ENCODE results near the gene MAP1B.

The MAP1B gene

DNA sequence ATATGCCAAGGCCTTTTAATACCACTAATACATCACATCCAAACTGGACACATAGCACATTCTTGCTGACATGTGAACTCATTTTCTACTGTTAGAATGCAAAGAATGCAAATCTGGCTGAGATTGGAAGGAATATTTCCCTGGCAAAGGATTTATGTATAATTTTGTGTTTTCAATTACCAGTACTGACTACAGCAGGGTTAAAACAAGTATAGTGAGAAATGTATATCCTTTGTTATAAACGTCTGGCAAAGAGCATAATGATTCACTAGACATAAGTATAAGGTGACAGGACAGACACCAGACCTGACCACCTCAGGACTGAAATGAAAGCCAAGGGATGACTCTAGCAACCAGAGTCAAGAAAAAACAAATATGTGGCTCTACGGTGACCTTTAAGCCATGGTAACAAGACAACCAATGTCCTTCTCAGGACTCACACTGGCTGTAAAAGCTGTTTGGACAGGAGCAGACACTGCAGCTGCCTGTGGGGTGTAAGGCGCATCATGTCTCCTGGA is 117.7 kb downstream of the MAP1B start:
- no peak for DNase-seq (ENCODE audit: low read depth in 2 of 2)

DNA sequence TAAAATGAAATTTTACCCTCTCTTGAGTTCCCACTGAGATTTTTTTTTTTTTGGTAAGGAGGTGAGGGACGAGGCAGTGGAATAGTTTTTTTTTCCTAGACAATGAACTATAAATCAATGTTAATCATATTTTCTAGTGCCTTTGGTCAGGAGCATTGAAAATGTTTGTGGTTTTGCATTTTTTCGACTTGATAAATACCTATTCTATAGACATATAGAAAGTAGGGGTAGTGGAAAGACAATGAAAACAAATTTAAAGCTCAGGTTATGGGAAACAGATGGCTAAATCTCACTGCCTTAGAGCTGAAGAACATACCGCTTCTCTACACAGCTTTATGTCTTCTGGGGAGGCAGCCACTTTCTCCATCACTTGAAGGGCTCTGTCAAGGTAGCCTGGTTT is 118.5 kb downstream of the MAP1B start:
- no peak for DNase-seq (ENCODE audit: low read depth in 2 of 2)

DNA sequence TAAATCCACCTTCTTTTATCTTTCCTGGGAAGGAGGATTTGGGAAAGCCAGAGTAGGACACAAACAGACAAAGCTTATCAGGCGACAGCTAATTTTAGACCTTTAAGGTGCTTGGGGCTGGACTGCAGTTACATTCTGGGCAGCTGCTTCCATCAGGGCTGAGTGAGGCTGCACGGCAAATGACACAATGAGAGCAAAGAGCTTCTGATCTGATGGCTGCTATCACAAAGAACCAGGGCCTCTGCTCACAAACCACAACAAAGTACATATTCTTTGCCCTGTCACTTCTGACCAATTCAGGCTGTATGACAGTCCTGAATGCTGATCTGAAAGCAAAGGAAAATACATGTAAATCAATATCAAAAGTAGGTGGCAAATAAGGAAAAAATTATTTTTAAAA is 119.7 kb downstream of the MAP1B start:
- no peak for DNase-seq (ENCODE audit: low read depth in 2 of 2)

DNA sequence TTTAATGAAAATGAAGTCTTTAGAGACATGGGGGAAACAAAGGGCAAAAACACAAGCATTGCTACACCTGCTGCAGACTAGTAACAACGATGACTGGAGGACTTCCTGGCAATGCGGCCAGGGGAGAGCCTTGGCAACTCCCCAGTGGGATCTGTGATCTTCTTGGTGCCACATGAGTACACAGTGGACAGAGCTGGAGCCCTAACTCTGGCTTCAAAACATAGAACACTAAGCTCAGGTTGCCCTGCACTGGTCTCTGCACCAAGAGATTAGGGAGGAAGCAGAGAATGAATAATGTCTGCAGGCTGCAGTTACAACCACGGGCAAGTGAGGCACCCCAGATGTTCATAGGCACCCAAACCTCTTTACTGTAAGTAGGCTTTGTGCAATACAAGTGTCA is 121.7 kb downstream of the MAP1B start:
- DNase-seq (ENCODE audit: low read depth in 2 of 2): no peak

DNA sequence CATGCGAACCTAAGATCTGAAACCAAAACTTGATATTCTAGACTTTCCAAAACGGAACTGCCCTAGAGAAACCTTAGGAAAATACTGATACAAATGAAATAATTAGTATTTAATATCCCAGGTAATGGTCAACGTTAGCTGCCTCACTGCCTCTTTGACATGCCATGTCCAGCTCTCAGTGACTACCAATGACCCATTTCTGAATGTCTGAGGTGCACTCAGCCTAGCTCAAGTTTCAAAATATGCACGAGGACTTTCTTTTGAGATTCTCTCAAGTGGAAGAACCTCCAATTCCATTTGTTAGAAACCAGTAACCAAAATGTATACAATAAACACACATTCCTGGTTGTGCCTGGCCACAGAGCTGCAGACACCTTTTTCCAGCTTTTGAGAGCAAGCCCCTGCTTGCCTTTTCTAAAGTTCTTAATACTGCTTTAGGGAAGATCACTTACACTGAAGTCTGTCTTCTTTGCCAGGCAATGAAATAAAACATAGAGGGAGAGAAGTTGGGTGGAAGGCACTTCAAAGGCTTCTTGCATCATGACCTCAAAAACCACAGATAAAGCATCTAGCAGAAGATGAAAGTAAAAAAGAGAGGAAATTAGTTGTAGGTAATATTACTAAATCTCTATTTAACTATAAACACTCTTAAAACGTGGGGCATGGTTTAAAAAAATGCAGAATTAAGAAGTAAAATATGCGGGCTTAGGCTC is 124.9 kb downstream of the MAP1B start:
- DNase-seq (ENCODE audit: low read depth in 2 of 2): no peak

GRCh38 chr5:72232838-72233237 is 125.6 kb downstream of the MAP1B start:
- DNase-seq (ENCODE audit: low read depth in 2 of 2): no peak

- DNase-seq (ENCODE audit: low read depth in 2 of 2): no peak
These were observed 126.6 kb downstream of the MAP1B start for GRCh38 chr5:72233835-72234234.

DNA sequence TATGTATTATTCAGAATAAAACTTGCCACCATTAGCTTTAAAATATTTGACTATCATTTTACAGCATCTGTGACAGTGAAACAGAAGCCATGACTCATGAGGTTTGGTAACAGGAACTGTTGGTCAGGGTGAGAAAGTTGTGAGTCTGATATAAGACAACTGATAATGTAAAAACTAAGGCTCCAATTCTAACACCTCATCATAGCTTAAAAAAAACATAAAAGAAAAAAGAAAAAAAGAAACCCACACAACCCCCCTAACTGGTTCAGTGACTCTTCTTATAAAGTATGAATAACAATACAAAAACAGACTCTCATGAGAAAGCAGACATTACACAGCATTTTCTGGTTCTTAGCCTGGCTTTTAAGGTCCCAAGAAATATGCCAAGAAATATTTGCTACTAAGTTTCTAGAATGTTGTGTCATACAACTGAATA is 127.0 kb downstream of the MAP1B start:
- DNase-seq (ENCODE audit: low read depth in 2 of 2): no peak

- DNase-seq (ENCODE audit: low read depth in 2 of 2): no peak
These were observed 127.6 kb downstream of the MAP1B start for GRCh38 chr5:72234868-72235267.

GRCh38 chr5:72235725-72236124 is 128.4 kb downstream of the MAP1B start:
- no peak for DNase-seq (ENCODE audit: low read depth in 2 of 2)

DNA sequence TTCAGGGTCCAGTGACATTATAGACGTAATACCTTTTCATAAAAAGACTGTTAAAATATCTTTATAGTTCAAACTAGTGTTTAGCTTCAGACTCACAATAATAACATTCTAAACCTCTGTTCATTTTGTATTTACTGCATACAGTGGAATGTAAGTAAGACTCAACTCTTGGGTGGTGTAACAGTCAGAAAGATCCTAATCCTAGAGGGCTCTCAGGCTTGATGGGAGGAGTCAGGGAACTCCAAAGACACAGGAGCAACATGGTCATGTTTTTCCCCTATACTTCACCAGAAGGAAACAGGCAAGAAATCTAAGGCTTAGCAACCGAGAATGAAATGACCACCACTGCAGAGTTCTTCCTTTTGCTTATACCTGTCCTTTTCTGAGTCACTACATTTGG is 130.1 kb downstream of the MAP1B start:
- no peak for DNase-seq (ENCODE audit: low read depth in 2 of 2)

GRCh38 chr5:72237879-72238278 is 130.6 kb downstream of the MAP1B start:
- DNase-seq (ENCODE audit: low read depth in 2 of 2): no peak

DNA sequence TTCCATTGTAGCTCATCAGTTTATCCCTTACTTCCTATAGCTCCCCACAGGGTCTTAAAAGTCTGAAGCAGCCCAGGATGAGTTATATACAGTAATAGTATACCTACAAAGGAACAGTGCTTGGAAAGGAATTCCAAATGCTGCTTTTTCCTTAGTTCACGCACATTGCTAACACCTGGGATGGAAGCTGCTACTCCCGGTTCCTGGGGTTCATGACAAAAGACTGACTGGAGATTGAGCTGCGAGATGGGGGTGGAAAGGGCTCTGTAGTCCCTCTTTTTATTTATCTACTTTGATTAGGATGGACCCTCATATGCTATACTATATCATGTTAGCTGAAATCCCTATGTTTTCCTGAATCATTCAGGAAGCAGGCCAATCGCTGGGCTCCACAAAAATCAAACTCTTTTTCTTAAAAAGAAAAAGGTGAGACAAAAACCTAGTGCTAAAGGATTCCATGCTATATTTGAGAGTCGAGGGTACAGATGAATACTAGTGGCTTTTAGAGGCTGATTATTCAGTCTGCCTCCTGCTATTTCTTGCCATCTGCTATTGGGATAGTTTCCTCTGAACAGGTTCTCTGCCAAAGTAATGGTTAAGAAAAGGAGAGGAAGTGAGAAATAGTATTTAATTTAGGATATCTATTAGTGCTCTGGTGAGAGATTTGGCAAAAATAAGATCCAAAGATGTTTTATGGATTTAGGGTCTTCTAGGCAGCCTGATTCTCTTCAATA is 131.6 kb downstream of the MAP1B start:
- DNase-seq (ENCODE audit: low read depth in 2 of 2): no peak

GRCh38 chr5:72241346-72242003 is 134.2 kb downstream of the MAP1B start:
- no peak for DNase-seq (ENCODE audit: low read depth in 2 of 2)

DNA sequence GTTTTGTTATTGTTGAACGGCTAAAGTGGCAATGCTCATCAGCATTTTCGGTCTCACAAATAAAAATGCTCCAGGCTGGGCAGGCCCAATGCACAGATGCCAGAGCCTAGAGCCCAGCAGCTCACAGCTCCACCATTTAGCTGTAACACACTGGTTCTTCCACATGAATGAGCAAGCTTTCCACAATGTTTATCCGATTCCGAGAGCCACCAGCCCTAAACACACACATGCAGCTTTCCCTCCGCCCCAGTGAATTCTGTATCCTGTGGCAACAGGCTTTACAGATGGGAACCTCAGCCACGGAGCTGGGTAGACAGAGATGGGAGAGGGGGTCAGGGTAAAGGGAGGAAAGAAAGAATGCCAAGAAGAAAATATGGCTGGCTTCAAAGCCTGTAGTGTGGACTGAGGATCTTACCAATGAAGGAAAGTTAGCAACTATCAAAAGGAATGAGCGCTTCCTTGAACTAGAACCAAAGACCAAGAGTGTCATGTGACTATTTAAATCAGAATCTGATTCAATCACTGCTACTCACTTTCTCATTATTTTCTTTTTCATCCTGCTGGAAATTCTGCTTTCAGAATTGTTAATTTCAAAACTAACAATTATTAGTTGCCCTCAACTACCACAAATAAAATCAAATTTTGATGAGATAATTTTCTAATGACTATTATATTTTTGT is 135.7 kb downstream of the MAP1B start:
- no peak for DNase-seq (ENCODE audit: low read depth in 2 of 2)

GRCh38 chr5:72243706-72244105 is 136.4 kb downstream of the MAP1B start:
- no peak for DNase-seq (ENCODE audit: low read depth in 2 of 2)

DNA sequence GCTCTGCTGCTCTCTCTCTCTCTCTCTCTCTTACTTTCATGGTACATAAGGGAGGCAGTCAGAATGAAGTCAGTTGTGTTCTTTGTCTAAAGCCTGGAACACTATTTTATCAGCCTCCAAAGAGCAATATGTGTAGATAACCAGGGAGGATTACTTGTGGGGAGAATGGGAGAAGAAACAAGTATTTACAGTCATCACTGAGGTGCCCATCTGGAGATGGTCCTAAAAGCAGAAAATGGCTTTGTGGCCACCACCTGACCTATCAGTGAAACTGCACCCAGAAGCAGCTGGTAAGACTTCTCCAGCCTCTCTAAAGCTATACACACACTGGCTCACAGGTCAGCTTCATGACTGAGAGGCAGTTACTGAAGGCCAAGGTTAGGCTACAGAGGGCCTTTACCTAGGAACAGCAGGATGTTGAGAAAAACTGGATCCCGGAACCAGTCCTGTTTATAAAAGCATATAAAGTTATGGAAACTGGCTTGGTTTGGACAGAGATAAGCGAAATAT is 137.6 kb downstream of the MAP1B start:
- DNase-seq (ENCODE audit: low read depth in 2 of 2): no peak

GRCh38 chr5:72245546-72245945 is 138.3 kb downstream of the MAP1B start:
- DNase-seq (ENCODE audit: low read depth in 2 of 2): no peak

- DNase-seq (ENCODE audit: low read depth in 2 of 2): no peak
These were observed 138.8 kb downstream of the MAP1B start for GRCh38 chr5:72245951-72246532.

GRCh38 chr5:72246954-72247442 is 139.7 kb downstream of the MAP1B start:
- DNase-seq (ENCODE audit: low read depth in 2 of 2): no peak

DNA sequence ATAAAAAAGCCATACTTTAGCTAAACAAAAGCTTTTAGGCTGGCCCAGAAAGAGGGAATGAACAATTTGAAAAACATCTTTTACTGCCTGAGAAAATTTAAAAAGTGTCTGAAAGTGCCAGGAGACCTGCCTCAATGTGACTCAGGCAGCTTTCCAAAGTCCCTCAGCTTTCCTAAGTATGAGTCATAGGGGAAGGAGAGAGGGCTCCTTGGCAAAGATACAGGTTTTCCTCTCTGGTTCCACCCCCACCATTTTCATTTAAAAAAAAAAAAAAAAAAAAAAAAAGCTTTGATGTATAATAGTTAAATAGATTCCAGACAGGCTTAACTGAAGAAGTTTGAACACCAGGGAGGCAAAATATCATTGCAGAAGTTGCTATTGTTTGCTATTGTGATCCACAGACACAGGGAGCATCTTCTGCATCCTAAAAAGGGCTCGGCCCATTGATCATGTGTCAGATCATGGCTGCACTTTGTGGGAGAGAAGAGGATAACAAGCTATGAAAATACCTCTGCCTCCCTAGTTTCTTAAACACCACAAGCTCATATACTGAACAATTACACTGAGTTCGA is 141.2 kb downstream of the MAP1B start:
- DNase-seq (ENCODE audit: low read depth in 2 of 2): no peak

Data from stimulated activated CD4-positive, alpha-beta T cell treated with anti-CD3 and anti-CD28 coated beads, Interleukin-4, amount 100 ng/mL, for 48 hours (primary cell).